IMR-90 (cell line): ENCODE measurements around the gene TWIST1.

Experiments used
- BHLHE40 ChIP-seq: fragments of 150-350 bp; IDR thresholded peaks from 2 replicates; pipeline ENCODE4 v1.6.1; 2016; ENCODE audit warnings: mild to moderate bottlenecking, low read depth, low read length
- CTCF ChIP-seq: conservative IDR thresholded peaks from 2 replicates; pipeline ENCODE4 v1.5.1; 2012; ENCODE audit warnings: mild to moderate bottlenecking, low read depth, low read length, improper control_type of control experiment
- ELK1 ChIP-seq: fragments of 150-350 bp; IDR thresholded peaks from 2 replicates; pipeline ENCODE4 v1.6.1; 2016; ENCODE audit warnings: low read depth, mild to moderate bottlenecking, low read length, moderate library complexity, borderline replicate concordance
- POLR2A ChIP-seq: IDR thresholded peaks from 2 replicates; pipeline ENCODE4 v1.6.1; 2012; ENCODE audit warnings: mild to moderate bottlenecking, low read depth, low read length
- RAD21 ChIP-seq: IDR thresholded peaks from 2 replicates; pipeline ENCODE4 v1.6.1; 2012; ENCODE audit warnings: low read length, improper control_type of control experiment
- TF ChIP-seq, protein P1 (sequence below): fragments of 150-350 bp; IDR thresholded peaks from 2 replicates; pipeline ENCODE4 v1.6.1; 2017; ENCODE audit warnings: mild to moderate bottlenecking, antibody characterized with exemption, low read length, low read depth

DNA sequence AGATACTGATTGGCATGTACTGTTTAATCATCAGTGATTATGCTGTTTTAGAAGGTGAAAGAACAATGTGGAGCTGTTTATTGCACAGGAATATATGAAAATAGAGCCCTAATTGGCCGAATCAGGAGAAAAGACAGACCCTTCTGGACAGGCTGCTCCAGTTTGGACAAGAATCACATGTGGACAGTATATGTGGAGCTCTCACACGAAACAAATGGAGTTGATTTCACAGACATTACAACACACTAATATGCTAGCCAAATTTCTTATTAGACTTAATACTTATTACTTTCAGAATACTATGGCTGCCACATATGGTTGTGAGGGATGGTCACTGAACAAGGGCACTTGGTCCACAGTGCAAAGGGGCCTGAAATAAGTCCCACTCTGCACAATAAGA, 15.5 kb downstream of the TWIST1 start:
- TF ChIP-seq CTCF (no peak), RAD21 (no peak), BHLHE40 (no peak), POLR2A (no peak), ELK1 (no peak)
- TF ChIP-seq, protein P1, sequence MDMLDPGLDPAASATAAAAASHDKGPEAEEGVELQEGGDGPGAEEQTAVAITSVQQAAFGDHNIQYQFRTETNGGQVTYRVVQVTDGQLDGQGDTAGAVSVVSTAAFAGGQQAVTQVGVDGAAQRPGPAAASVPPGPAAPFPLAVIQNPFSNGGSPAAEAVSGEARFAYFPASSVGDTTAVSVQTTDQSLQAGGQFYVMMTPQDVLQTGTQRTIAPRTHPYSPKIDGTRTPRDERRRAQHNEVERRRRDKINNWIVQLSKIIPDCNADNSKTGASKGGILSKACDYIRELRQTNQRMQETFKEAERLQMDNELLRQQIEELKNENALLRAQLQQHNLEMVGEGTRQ: no peak
